Ecto neural progenitor cell (in vitro differentiated cells): ENCODE data around the gene CAMTA1.
"Not testable (repeated sequence)": the region's sequence is repeated elsewhere in the genome, so short reads cannot be mapped to it uniquely, and the experiment has no call there.

Experiments used
- DNase-seq: peaks from one replicate; pipeline ENCODE4 v3.0.0-alpha.2; 2018; ENCODE audit warnings: low spot score

CAMTA1 gene

GRCh38 chr1:7676274-7676945 lies 891.2 kb downstream of the CAMTA1 start:
- DNase-seq, result no peak

- no peak for DNase-seq
Observed at GRCh38 chr1:7677111-7677510, 891.9 kb downstream of the CAMTA1 start.

- no peak for DNase-seq
Observed at GRCh38 chr1:7677815-7678214, 892.6 kb downstream of the CAMTA1 start.

GRCh38 chr1:7678491-7679158 lies 893.4 kb downstream of the CAMTA1 start:
- DNase-seq, result no peak

GRCh38 chr1:7679159-7679872 lies 894.1 kb downstream of the CAMTA1 start:
- no peak for DNase-seq

- DNase-seq, result no peak
Observed at GRCh38 chr1:7679873-7680206, 894.6 kb downstream of the CAMTA1 start.

GRCh38 chr1:7680207-7680954 lies 895.1 kb downstream of the CAMTA1 start:
- peak; percentile 76 for DNase-seq

- DNase-seq, result no peak
Observed at GRCh38 chr1:7680955-7681268, 895.7 kb downstream of the CAMTA1 start.

- DNase-seq, result no peak
Observed at GRCh38 chr1:7681401-7681800, 896.1 kb downstream of the CAMTA1 start.

GRCh38 chr1:7683521-7683920 lies 898.3 kb downstream of the CAMTA1 start:
- no peak for DNase-seq

GRCh38 chr1:7684132-7684531 lies 898.9 kb downstream of the CAMTA1 start:
- no peak for DNase-seq

GRCh38 chr1:7684861-7685635 lies 899.8 kb downstream of the CAMTA1 start:
- DNase-seq, result no peak

GRCh38 chr1:7686301-7686850 lies 901.1 kb downstream of the CAMTA1 start:
- DNase-seq, result no peak

GRCh38 chr1:7687411-7687810 lies 902.2 kb downstream of the CAMTA1 start:
- no peak for DNase-seq

- DNase-seq, result no peak
Observed at GRCh38 chr1:7688659-7689058, 903.4 kb downstream of the CAMTA1 start.

- not testable (repeated sequence) for DNase-seq
Observed at GRCh38 chr1:7689307-7689706, 904.1 kb downstream of the CAMTA1 start.

GRCh38 chr1:7690076-7690475 lies 904.8 kb downstream of the CAMTA1 start:
- no peak for DNase-seq

GRCh38 chr1:7690496-7691182 lies 905.4 kb downstream of the CAMTA1 start:
- no peak for DNase-seq

- no peak for DNase-seq
Observed at GRCh38 chr1:7691576-7691975, 906.3 kb downstream of the CAMTA1 start.

GRCh38 chr1:7692005-7692404 lies 906.8 kb downstream of the CAMTA1 start:
- no peak for DNase-seq

GRCh38 chr1:7693037-7693436 lies 907.8 kb downstream of the CAMTA1 start:
- not testable (repeated sequence) for DNase-seq
